GM19452 (cell line): ENCODE data around the gene SLN.

Source experiments
- ATAC-seq: cut with Tn5 transposase; IDR thresholded peaks from one replicate; pipeline ENCODE4 v1.9.1; 2021; ENCODE audit not compliant: unreplicated experiment

SLN gene

GRCh38 chr11:107688322-107688918 lies 23.4 kb downstream of the SLN start:
- ATAC-seq: no peak

- ATAC-seq: no peak
Observed at GRCh38 chr11:107683807-107684206, 28.0 kb downstream of the SLN start.

GRCh38 chr11:107683061-107683460 lies 28.8 kb downstream of the SLN start:
- ATAC-seq: no peak

GRCh38 chr11:107682572-107682971 lies 29.3 kb downstream of the SLN start:
- ATAC-seq: no peak

GRCh38 chr11:107682171-107682570 lies 29.7 kb downstream of the SLN start:
- ATAC-seq: no peak

GRCh38 chr11:107679255-107680024 lies 32.4 kb downstream of the SLN start:
- ATAC-seq: no peak

- ATAC-seq: no peak
Observed at GRCh38 chr11:107678632-107678971, 33.3 kb downstream of the SLN start.

- ATAC-seq: no peak
Observed at GRCh38 chr11:107677924-107678631, 33.8 kb downstream of the SLN start.

GRCh38 chr11:107676336-107677057 lies 35.4 kb downstream of the SLN start:
- no peak for ATAC-seq

GRCh38 chr11:107675902-107676301 lies 36.0 kb downstream of the SLN start:
- no peak for ATAC-seq

- no peak for ATAC-seq
Observed at GRCh38 chr11:107669893-107670601, 41.8 kb downstream of the SLN start.

GRCh38 chr11:107669191-107669740 lies 42.6 kb downstream of the SLN start:
- ATAC-seq: no peak

GRCh38 chr11:107666911-107667613 lies 44.8 kb downstream of the SLN start:
- ATAC-seq: no peak

- no peak for ATAC-seq
Observed at GRCh38 chr11:107665018-107665417, 46.8 kb downstream of the SLN start.

GRCh38 chr11:107661656-107662055 lies 50.2 kb downstream of the SLN start:
- no peak for ATAC-seq

GRCh38 chr11:107660066-107660465 lies 51.8 kb downstream of the SLN start:
- ATAC-seq: no peak

GRCh38 chr11:107659310-107659709 lies 52.5 kb downstream of the SLN start:
- no peak for ATAC-seq
